Gastrocnemius medialis (tissue), 4 donors: ENCODE results near the gene ST7. TPM values are rescaled to one million over a fixed set of nuclear protein-coding genes. Genes with fewer than 3 reads are reported as not detected.

Experiments used
- ATAC-seq, 2 donors: fragments of 150-250 bp; one replicate each; pipeline ENCODE4 v1.9.1; 2016
- DNase-seq, 2 donors: peaks; one replicate each; pipeline ENCODE4 v3.0.0-alpha.2; 2019
- H3K27ac ChIP-seq, 4 donors: fragments of 200-600 bp; sonication (generic); 1 replicate in 1 of 4; 2 replicates in 3 of 4; pipeline ENCODE4 v1.5.1; 2016 to 2018; ENCODE audit warnings: mild to moderate bottlenecking in 2 of 4, moderate library complexity in 1 of 4
- H3K27me3 ChIP-seq, 3 donors: fragments of 200-600 bp; sonication (generic) in 2 of 3; 1 replicate in 1 of 3; 2 replicates in 2 of 3; pipeline versions ENCODE4 v1.5.1 to v1.6.0; 2016 to 2019; ENCODE audit warnings: mild to moderate bottlenecking in 1 of 3, moderate library complexity in 1 of 3
- H3K36me3 ChIP-seq, 2 donors: fragments of 200-600 bp; sonication (generic) in 1 of 2; one replicate each; pipeline ENCODE4 v1.5.1; 2017 to 2018
- H3K4me1 ChIP-seq, 2 donors: fragments of 200-600 bp; sonication (generic) in 1 of 2; one replicate each; pipeline ENCODE4 v1.5.1; 2016 to 2017; ENCODE audit warnings: mild to moderate bottlenecking in 2 of 2
- H3K4me3 ChIP-seq, 4 donors: fragments of 200-600 bp; sonication (generic) in 3 of 4; 1 replicate in 1 of 4; 2 replicates in 3 of 4; pipeline ENCODE4 v1.5.1; 2016 to 2019; ENCODE audit warnings: mild to moderate bottlenecking in 2 of 4
- H3K9me3 ChIP-seq, 3 donors: fragments of 200-600 bp; sonication (generic) in 2 of 3; 1 replicate in 1 of 3; 2 replicates in 2 of 3; pipeline ENCODE4 v1.5.1; 2016 to 2019
- CTCF ChIP-seq, 5 experiments: fragments of 450-650 bp in 3 of 5; fragments of 200-600 bp in 2 of 5; sonication (generic) in 2 of 5; IDR thresholded peaks in 4 of 5; conservative IDR thresholded peaks in 1 of 5; 1 replicate in 4 of 5; 2 replicates in 1 of 5; pipeline ENCODE4 v1.5.1; 2016 to 2019; ENCODE audit warnings: antibody characterized with exemption in 5 of 5, mild to moderate bottlenecking in 3 of 5, moderate library complexity in 3 of 5
- POLR2A ChIP-seq, 2 donors: fragments of 450-650 bp; IDR thresholded peaks; one replicate each; pipeline ENCODE4 v1.6.1; 2017; ENCODE audit warnings: antibody characterized with exemption in 2 of 2, mild to moderate bottlenecking in 2 of 2, moderate library complexity in 2 of 2
- in situ Hi-C, 4 donors: fragments of 200-750 bp; cut with MboI; loops; one replicate each; pipeline versions ENCODE4 v1.15.0 to v1.8.0; 2017; ENCODE audit warnings: low sequenced_read_pairs in 4 of 4
- intact Hi-C: fragments of 100-400 bp; cut with DNase I; formaldehyde crosslinking; loops from one replicate; pipeline ENCODE4 v1.15.1; 2023; ENCODE audit warnings: low total_unique reads
- total RNA-seq, 4 donors: library from RNA; depleted of rRNA; stranded (reverse); fragments of >200 nt; gene quantifications; one replicate each; pipeline versions ENCODE4 v1.1.0 to v1.2.3, GENCODE V29; 2016

ST7 gene
- total RNA-seq, 4 donors from 2014 or later, result 5.5 to 14.5 (median 11.9) TPM

DNA sequence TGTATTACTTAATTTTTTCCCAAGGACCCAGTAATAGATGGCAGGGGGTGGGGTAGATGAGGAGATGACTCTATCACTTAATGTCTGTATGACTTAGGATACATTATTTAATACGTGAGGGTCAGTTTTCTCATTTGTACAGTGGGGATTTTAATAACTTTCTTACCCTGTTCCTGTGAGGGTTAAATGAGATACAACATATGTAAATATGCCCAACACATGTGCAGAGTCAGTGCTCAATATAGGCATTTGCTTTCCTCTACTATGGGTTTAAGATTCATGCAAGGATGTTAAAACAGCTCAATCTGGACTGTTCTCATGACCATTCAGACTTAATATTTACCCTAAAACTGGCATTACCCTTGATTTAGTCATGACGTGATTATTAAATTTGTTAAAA is 31.2 kb downstream of the ST7 start:
- no peak for ATAC-seq

GRCh38 chr7:116984917-116985316 is 31.6 kb downstream of the ST7 start:
- in situ Hi-C loops, result loop anchor here (5.0 to 10.0 kb wide), 5 partner anchors 58 to 142 kb away; no protein-coding TSS in a partner anchor
- Histone ChIP-seq H3K9me3 (no peaks in the 10 kb centered on the region), H3K4me1 (peaks cover 3 to 6% of the 10 kb centered on the region in 2 donors), H3K27me3 (no peaks in the 10 kb centered on the region), H3K36me3 (no peaks in the 10 kb centered on the region), H3K4me3 (no peak overlapping the region), H3K27ac (no peak overlapping the region)
- ATAC-seq (no peak), DNase-seq (no peak)
- TF ChIP-seq POLR2A (IDR thresholded peaks at IDR 0.05) (no peak), CTCF (IDR thresholded peaks at IDR 0.05 in 4 of 5, conservative IDR thresholded peaks at IDR 0.05 in 1 of 5) (peak; percentile 48 to 69 (median 60))
- intact Hi-C loops, result loop anchor here (5.0 kb wide), 1 partner anchor 53 kb away; no protein-coding TSS in a partner anchor

More for the DNA sequence above, 31.2 kb downstream of the ST7 start:
- intact Hi-C loops, result no loop called here
- in situ Hi-C loops, result loop anchor here in 1 of 4 donors (10.0 kb wide), 1 partner anchor 130 kb away; no protein-coding TSS in a partner anchor
- Histone ChIP-seq H3K36me3 (no peaks in the 10 kb centered on the region), H3K27me3 (no peaks in the 10 kb centered on the region), H3K27ac (no peak overlapping the region), H3K4me1 (peaks cover 3 to 6% of the 10 kb centered on the region in 2 donors), H3K4me3 (no peak overlapping the region), H3K9me3 (no peaks in the 10 kb centered on the region)
- DNase-seq, result no peak
- TF ChIP-seq CTCF (IDR thresholded peaks at IDR 0.05 in 4 of 5, conservative IDR thresholded peaks at IDR 0.05 in 1 of 5) (no peak), POLR2A (IDR thresholded peaks at IDR 0.05) (no peak)

- no peak overlapping the region for H3K27ac ChIP-seq
- H3K4me3 ChIP-seq, result no peak overlapping the region
- H3K9me3 ChIP-seq, result no peaks in the 10 kb centered on the region
- H3K36me3 ChIP-seq, result no peaks in the 10 kb centered on the region
- TF ChIP-seq CTCF (IDR thresholded peaks at IDR 0.05 in 4 of 5, conservative IDR thresholded peaks at IDR 0.05 in 1 of 5) (no peak), POLR2A (IDR thresholded peaks at IDR 0.05) (no peak)
- no peak for ATAC-seq
- no peaks in the 10 kb centered on the region for H3K27me3 ChIP-seq
- intact Hi-C loops (loop anchor here (5.0 kb wide), 1 partner anchor 53 kb away; no protein-coding TSS in a partner anchor), in situ Hi-C loops (loop anchor here (5.0 to 10.0 kb wide), 5 partner anchors 58 to 142 kb away; no protein-coding TSS in a partner anchor)
- no peak for DNase-seq
- H3K4me1 ChIP-seq, result peaks cover 3 to 6% of the 10 kb centered on the region in 2 donors
Observed at GRCh38 chr7:116985575-116985974, 32.3 kb downstream of the ST7 start.

DNA sequence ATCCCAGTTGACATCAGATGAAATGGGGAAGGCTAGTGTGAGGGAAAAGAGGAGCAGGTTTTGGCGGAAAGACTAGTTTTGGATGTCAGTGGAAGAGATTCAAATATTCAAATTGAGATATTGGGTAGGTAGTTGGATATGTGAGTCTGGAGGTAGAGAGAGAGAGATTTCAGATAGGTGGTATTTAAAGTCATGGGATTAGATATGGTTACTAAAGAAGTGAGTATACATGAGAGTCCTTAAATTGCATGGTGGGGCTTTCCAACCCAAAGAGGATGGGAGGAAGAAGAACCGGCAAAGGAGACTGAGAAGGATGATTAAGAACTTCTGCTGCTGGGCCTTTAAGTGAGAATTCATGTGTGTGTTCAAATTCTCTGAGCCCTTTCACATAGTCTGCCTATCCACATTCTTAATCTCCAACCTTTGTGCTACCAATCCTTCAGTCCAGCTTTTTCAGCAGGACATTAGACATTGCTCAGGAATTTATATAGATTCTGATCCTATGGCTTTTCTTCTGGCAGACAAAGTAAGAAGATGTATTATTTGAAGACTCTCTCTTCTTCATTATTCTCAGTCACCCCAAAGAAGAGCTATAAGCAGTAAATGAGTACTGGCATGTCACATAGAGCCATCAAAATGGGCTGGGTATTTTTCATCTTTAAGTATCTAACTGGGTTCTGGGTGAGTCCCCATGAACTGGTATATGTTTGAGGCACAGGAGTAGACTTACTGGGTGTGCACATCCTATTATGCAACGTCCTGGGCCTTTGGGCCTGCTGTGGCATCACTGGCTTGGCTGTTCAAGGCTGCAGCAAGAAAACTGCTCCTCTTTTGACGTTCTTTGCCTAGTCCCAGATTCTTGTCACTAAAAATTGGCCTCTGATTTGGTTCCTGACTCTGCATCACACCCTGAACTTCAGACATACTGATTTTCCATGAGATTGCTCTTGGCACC is 33.6 kb downstream of the ST7 start:
- H3K4me3 ChIP-seq, result no peak overlapping the region
- H3K27ac ChIP-seq, result no peak overlapping the region
- H3K27me3 ChIP-seq, result no peaks in the 10 kb centered on the region
- DNase-seq, result no peak
- ATAC-seq, result no peak
- peaks cover 3 to 6% of the 10 kb centered on the region in 2 donors for H3K4me1 ChIP-seq
- no peak for TF ChIP-seq POLR2A (IDR thresholded peaks at IDR 0.05)
- no peak for TF ChIP-seq CTCF (IDR thresholded peaks at IDR 0.05 in 4 of 5, conservative IDR thresholded peaks at IDR 0.05 in 1 of 5)
- in situ Hi-C loops (loop anchor here (5.0 to 10.0 kb wide), 5 partner anchors 60 to 140 kb away; no protein-coding TSS in a partner anchor), intact Hi-C loops (loop anchor here (1.0 to 5.0 kb wide), 2 partner anchors 55 to 132 kb away; no protein-coding TSS in a partner anchor)
- no peaks in the 10 kb centered on the region for H3K9me3 ChIP-seq
- no peaks in the 10 kb centered on the region for H3K36me3 ChIP-seq
